K562 (cell line): ENCODE results near the gene CDC42EP3. TPM values are rescaled to one million over a fixed set of nuclear protein-coding genes. Genes with fewer than 3 reads are reported as not detected.

Source experiments
- BCL6 ChIP-seq: fragments of 250-450 bp; sonication (Bioruptor Pico); IDR thresholded peaks from 2 replicates; pipeline ENCODE4 v1.4.0; 2020
- BRD4 ChIP-seq: fragments of 200-600 bp; sonication (generic); IDR thresholded peaks from 2 replicates; pipeline ENCODE4 v1.6.1; 2017; ENCODE audit warnings: inconsistent platforms
- CBFB ChIP-seq: sonication (generic); formaldehyde crosslinking; IDR thresholded peaks from 2 replicates; pipeline ENCODE4 v1.4.0; 2020; ENCODE audit warnings: mild to moderate bottlenecking, missing genetic modification reagents
- CBX3 ChIP-seq, 2 experiments: IDR thresholded peaks; 1 replicate in 1 of 2; 2 replicates in 1 of 2; pipeline ENCODE4 v1.6.1; 2012; ENCODE audit warnings: inconsistent platforms in 2 of 2, low read length in 2 of 2, borderline replicate concordance in 1 of 2, control low read depth in 1 of 2
- CBX5 ChIP-seq: IDR thresholded peaks from 2 replicates; pipeline ENCODE4 v1.6.1; 2014; ENCODE audit warnings: low read depth, borderline replicate concordance
- CREBBP ChIP-seq: IDR thresholded peaks from one replicate; pipeline ENCODE4 v1.6.1; 2012; ENCODE audit warnings: low read depth, mild to moderate bottlenecking, control low read depth, inconsistent platforms, low read length
- E2F3 ChIP-seq: fragments of 250-450 bp; sonication (Bioruptor Pico); IDR thresholded peaks from 2 replicates; pipeline ENCODE4 v1.4.0; 2020; ENCODE audit warnings: mild to moderate bottlenecking
- E2F8 ChIP-seq: fragments of 450-650 bp; IDR thresholded peaks from 2 replicates; pipeline ENCODE4 v1.7.1; 2018; ENCODE audit warnings: mild to moderate bottlenecking, low read depth; ENCODE audit not compliant: partially characterized antibody
- ESRRA ChIP-seq: fragments of 450-650 bp; IDR thresholded peaks from 2 replicates; pipeline ENCODE4 v1.6.1; 2014; ENCODE audit warnings: low read depth, mild to moderate bottlenecking, moderate library complexity, borderline replicate concordance
- HNRNPK ChIP-seq: fragments of 200-400 bp; formaldehyde crosslinking; IDR thresholded peaks from one replicate; pipeline ENCODE4 v1.6.1; 2018; ENCODE audit warnings: mild to moderate bottlenecking, low read depth, low read length; ENCODE audit not compliant: poor library complexity, severe bottlenecking
- KHSRP ChIP-seq: fragments of 450-650 bp; IDR thresholded peaks from 2 replicates; pipeline ENCODE4 v1.6.1; 2017
- MYC ChIP-seq, 2 experiments: fragments of 250-450 bp in 1 of 2; sonication (Bioruptor Pico) in 1 of 2; IDR thresholded peaks; 2 replicates each; pipeline versions ENCODE4 v1.5.1 to v1.6.1; 2012 to 2021; ENCODE audit warnings: low read depth in 2 of 2, borderline replicate concordance in 1 of 2, improper control_type of control experiment in 1 of 2, low read length in 1 of 2, mild to moderate bottlenecking in 1 of 2, moderate library complexity in 1 of 2
- NRF1 ChIP-seq, 2 experiments: fragments of 450-650 bp; IDR thresholded peaks in 1 of 2; conservative IDR thresholded peaks in 1 of 2; 2 replicates each; pipeline ENCODE4 v1.6.1; 2014; ENCODE audit warnings: mild to moderate bottlenecking in 2 of 2
- POLR2AphosphoS2 ChIP-seq: IDR thresholded peaks from 2 replicates; pipeline ENCODE4 v1.6.1; 2012; ENCODE audit warnings: low read length, improper control_type of control experiment
- PTRF ChIP-seq: fragments of 450-650 bp; IDR thresholded peaks from 2 replicates; pipeline ENCODE4 v1.6.1; 2016; ENCODE audit warnings: mild to moderate bottlenecking, missing genetic modification characterization, missing compliant biosample characterization
- RBM17 ChIP-seq: fragments of 200-400 bp; formaldehyde crosslinking; IDR thresholded peaks from 2 replicates; pipeline ENCODE4 v1.6.1; 2017; ENCODE audit warnings: low read depth, mild to moderate bottlenecking, low read length, borderline replicate concordance
- TRIM24 ChIP-seq, 2 experiments: fragments of 450-650 bp; IDR thresholded peaks; 2 replicates each; pipeline ENCODE4 v1.6.1; 2016
- WHSC1 ChIP-seq: IDR thresholded peaks from one replicate; pipeline ENCODE4 v1.6.1; 2012; ENCODE audit warnings: low read length, control low read depth, inconsistent platforms
- ZFP30 ChIP-seq: fragments of 250-450 bp; sonication (Bioruptor Pico); IDR thresholded peaks from 2 replicates; pipeline ENCODE4 v1.8.0; 2022; ENCODE audit warnings: moderate library complexity, mild to moderate bottlenecking, inconsistent platforms, borderline replicate concordance
- ZNF589 ChIP-seq: fragments of 200-800 bp; sonication (Bioruptor generic); IDR thresholded peaks from 2 replicates; pipeline ENCODE4 v1.6.1; 2016; ENCODE audit warnings: low read depth, missing genetic modification characterization, missing compliant biosample characterization
- polyA plus RNA-seq, 8 experiments: library from polyadenylated mRNA; depleted of rRNA in 4 of 8; stranded (reverse) in 5 of 8; unstranded in 3 of 8; fragments of >200 nt; fragmentation: Nextera tagmentation in 2 of 8; fragmentation: Illumina TruSeq in 1 of 8; extraction: Ambion mirVana in 2 of 8; extraction: Trizol in 1 of 8; gene quantifications; 2 replicates each; pipeline versions ENCODE4 v1.2.1 to v1.2.3, GENCODE V29; 2011 to 2014; ENCODE audit warnings: inconsistent platforms in 1 of 8, missing spikeins in 1 of 8
- total RNA-seq, 7 experiments: library from RNA; depleted of rRNA in 6 of 7; stranded (reverse); fragments of >200 nt in 6 of 7; fragmentation: Illumina TruSeq in 2 of 7; extraction: Trizol in 2 of 7; gene quantifications; 2 replicates each; pipeline versions ENCODE4 v1.2.1 to v1.2.3, GENCODE V29; 2011 to 2021; ENCODE audit warnings: low replicate concordance in 1 of 7
- TF ChIP-seq, protein P1 (sequence below): sonication (generic); formaldehyde crosslinking; IDR thresholded peaks from 2 replicates; pipeline ENCODE4 v1.8.0; 2022; ENCODE audit warnings: mild to moderate bottlenecking, missing genetic modification reagents, borderline replicate concordance
- TF ChIP-seq, protein P2 (sequence below): fragments of 250-450 bp; sonication (Bioruptor Pico); IDR thresholded peaks from 2 replicates; pipeline ENCODE4 v1.9.0; 2021; ENCODE audit warnings: mild to moderate bottlenecking, inconsistent platforms

Gene CDC42EP3
- total and polyA plus RNA-seq, 9 of the 15 experiments (the other 6 are each of a cell fraction or from before 2014, with no cell fraction given) = 0.72 to 6.4 (median 2.0) TPM

DNA sequence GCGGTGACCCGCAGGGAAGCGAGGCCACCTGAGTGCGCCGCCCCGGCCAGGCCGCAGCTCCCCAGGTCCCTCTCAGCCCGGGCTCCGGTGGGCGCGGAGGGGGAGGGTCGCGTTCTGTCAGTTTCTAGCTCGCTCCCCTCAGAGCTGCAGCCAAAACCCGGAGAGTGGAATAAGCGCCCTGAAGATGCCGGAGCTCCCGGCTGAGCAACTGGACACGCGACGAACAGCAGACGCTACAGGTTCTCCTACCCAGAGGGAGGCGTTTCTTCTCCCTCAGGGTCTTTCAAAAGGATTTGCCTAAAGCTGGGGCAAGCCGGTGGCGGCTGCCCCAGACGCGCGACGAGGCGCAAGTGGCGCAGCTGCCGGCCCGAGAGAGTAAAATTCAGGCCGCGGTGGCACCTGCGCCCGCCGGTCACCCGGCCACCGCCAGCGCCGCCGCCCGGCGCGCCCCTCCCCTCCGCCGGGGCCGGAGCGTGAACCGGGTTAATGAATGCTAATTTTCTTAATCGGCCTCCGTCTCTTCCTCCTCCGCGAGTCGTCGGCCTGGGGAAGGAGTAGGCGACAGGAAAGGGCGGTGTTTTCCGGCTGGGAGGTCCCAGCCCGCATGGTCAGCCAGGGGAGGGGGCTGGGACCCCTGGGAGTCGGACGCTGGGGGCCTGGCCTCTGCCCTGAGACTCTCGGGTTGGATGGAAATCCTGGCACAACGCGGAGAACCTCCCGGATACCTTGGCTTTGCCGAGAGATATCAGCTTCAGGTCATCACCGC is 845 bp upstream of the CDC42EP3 start (continued):
- no peak for TF ChIP-seq E2F8
- TF ChIP-seq CBFB (CRISPR knock-in tag) = no peak
- no peak for TF ChIP-seq HNRNPK
- TF ChIP-seq ZNF589 (CRISPR knock-in tag) = peak; percentile 4; the same call in 1 of the 2 replicates
- TF ChIP-seq, protein P1, sequence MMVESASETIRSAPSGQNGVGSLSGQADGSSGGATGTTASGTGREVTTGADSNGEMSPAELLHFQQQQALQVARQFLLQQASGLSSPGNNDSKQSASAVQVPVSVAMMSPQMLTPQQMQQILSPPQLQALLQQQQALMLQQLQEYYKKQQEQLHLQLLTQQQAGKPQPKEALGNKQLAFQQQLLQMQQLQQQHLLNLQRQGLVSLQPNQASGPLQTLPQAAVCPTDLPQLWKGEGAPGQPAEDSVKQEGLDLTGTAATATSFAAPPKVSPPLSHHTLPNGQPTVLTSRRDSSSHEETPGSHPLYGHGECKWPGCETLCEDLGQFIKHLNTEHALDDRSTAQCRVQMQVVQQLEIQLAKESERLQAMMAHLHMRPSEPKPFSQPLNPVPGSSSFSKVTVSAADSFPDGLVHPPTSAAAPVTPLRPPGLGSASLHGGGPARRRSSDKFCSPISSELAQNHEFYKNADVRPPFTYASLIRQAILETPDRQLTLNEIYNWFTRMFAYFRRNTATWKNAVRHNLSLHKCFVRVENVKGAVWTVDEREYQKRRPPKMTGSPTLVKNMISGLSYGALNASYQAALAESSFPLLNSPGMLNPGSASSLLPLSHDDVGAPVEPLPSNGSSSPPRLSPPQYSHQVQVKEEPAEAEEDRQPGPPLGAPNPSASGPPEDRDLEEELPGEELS (CRISPR knock-in tag) = no peak
- no peak for TF ChIP-seq CREBBP
- no peak for TF ChIP-seq TRIM24 (IDR thresholded peaks at IDR 0.05)
- TF ChIP-seq ZFP30 (CRISPR knock-in tag) = no peak
- TF ChIP-seq CBX5 = no peak
- TF ChIP-seq PTRF = no peak
- TF ChIP-seq MYC (IDR thresholded peaks at IDR 0.05; ENCODE audit: low read depth, low read length) = peak; percentile 19; the same call in 1 of the 2 replicates
- 0 out of 2 replicates have a peak, but pooled peaks have one; percentile 46 for TF ChIP-seq MYC (CRISPR knock-in tag; IDR thresholded peaks at IDR 0.05; ENCODE audit: borderline replicate concordance, low read depth)
- no peak for TF ChIP-seq RBM17
- no peak for TF ChIP-seq BRD4
- TF ChIP-seq NRF1 (conservative IDR thresholded peaks at IDR 0.05 in 1 of 2, IDR thresholded peaks at IDR 0.05 in 1 of 2) = peak; percentile 49 to 53; a peak in 2 of 4 replicates
- TF ChIP-seq ESRRA = no peak
- no peak for TF ChIP-seq E2F3 (CRISPR knock-in tag)
- TF ChIP-seq POLR2AphosphoS2 = no peak
- no peak for TF ChIP-seq KHSRP
- no peak for TF ChIP-seq BCL6 (CRISPR knock-in tag)
- no peak for TF ChIP-seq WHSC1
- no peak for TF ChIP-seq CBX3 (IDR thresholded peaks at IDR 0.05; ENCODE audit: borderline replicate concordance in 1 of 2, low read length in 2 of 2)
- TF ChIP-seq, protein P2, sequence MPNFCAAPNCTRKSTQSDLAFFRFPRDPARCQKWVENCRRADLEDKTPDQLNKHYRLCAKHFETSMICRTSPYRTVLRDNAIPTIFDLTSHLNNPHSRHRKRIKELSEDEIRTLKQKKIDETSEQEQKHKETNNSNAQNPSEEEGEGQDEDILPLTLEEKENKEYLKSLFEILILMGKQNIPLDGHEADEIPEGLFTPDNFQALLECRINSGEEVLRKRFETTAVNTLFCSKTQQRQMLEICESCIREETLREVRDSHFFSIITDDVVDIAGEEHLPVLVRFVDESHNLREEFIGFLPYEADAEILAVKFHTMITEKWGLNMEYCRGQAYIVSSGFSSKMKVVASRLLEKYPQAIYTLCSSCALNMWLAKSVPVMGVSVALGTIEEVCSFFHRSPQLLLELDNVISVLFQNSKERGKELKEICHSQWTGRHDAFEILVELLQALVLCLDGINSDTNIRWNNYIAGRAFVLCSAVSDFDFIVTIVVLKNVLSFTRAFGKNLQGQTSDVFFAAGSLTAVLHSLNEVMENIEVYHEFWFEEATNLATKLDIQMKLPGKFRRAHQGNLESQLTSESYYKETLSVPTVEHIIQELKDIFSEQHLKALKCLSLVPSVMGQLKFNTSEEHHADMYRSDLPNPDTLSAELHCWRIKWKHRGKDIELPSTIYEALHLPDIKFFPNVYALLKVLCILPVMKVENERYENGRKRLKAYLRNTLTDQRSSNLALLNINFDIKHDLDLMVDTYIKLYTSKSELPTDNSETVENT (CRISPR knock-in tag) = no peak
